ENCODE measurements around the gene ACTG2.

Gene ACTG2

GRCh38 chr2:73969356-73969755, 76.5 kb downstream of the ACTG2 start:
- no peak for DNase-seq (ENCODE audit: low read depth)
